Panc1 (cell line): ENCODE results near the gene IL1A. TPM values are rescaled to one million over a fixed set of nuclear protein-coding genes. Genes with fewer than 3 reads are reported as not detected.

Experiments used
- ATAC-seq: fragments of 200-7000 bp; cut with Tn5 transposase; 2 replicates; pipeline ENCODE4 v1.9.1; 2020; ENCODE audit warnings: mild to moderate bottlenecking, moderate library complexity
- BruUV-seq: library from RNA; stranded (reverse); fragments of 400-500 nt; replicated peaks from 2 replicates; lab custom pipeline; 2021; lab: Mats Ljungman, UMichigan
- CTCF ChIA-PET: fragments of 300-600 bp; sonication (Branson Sonifier 250); formaldehyde crosslinking; loops from one replicate; lab custom pipeline; 2022; ENCODE audit warnings: antibody characterized with exemption; lab: Charles Lee
- POLR2A ChIA-PET: fragments of 300-600 bp; sonication (Branson Sonifier 250); formaldehyde crosslinking; loops from one replicate; lab custom pipeline; 2022; ENCODE audit warnings: antibody characterized with exemption; lab: Charles Lee
- DNase-seq: peaks from one replicate; pipeline ENCODE4 v3.0.0-alpha.2; 2010; ENCODE audit warnings: low read depth, low spot score
- H3K27ac ChIP-seq: 2 replicates; pipeline ENCODE4 v1.5.1; 2011; ENCODE audit warnings: mild to moderate bottlenecking, low read length, inconsistent platforms
- H3K27me3 ChIP-seq: fragments of 200-500 bp; sonication (Bioruptor generic); 2 replicates; pipeline ENCODE4 v1.6.0; 2014; ENCODE audit warnings: low read length, inconsistent platforms; ENCODE audit not compliant: control insufficient read depth, insufficient read depth
- H3K36me3 ChIP-seq: fragments of 200-500 bp; sonication (Bioruptor generic); 2 replicates; pipeline ENCODE4 v1.5.1; 2014; ENCODE audit warnings: inconsistent platforms, mild to moderate bottlenecking, low read length, moderate library complexity; ENCODE audit not compliant: control insufficient read depth, insufficient read depth
- H3K4me1 ChIP-seq: 2 replicates; pipeline ENCODE4 v1.5.1; 2011; ENCODE audit warnings: inconsistent platforms, mild to moderate bottlenecking, low read length, moderate library complexity; ENCODE audit not compliant: control insufficient read depth, insufficient read depth
- H3K4me3 ChIP-seq, 2 experiments: 2 replicates each; pipeline ENCODE4 v1.5.1; 2011 to 2012; ENCODE audit warnings: low read depth in 2 of 2, low read length in 2 of 2, mild to moderate bottlenecking in 2 of 2, inconsistent platforms in 1 of 2, moderate library complexity in 1 of 2
- H3K9me3 ChIP-seq: fragments of 200-500 bp; sonication (Bioruptor generic); 2 replicates; pipeline ENCODE4 v1.5.1; 2014; ENCODE audit warnings: low read depth, mild to moderate bottlenecking, inconsistent platforms, low read length, moderate library complexity; ENCODE audit not compliant: control insufficient read depth, insufficient read depth
- POLR2AphosphoS5 ChIP-seq: IDR thresholded peaks from 2 replicates; pipeline ENCODE4 v1.6.1; 2012; ENCODE audit warnings: mild to moderate bottlenecking, low read depth, low read length, moderate library complexity
- SIN3A ChIP-seq: IDR thresholded peaks from 2 replicates; pipeline ENCODE4 v1.6.1; 2012; ENCODE audit warnings: low read depth, mild to moderate bottlenecking, low read length, moderate library complexity, borderline replicate concordance; ENCODE audit not compliant: insufficient read depth
- TCF7L2 ChIP-seq: IDR thresholded peaks from 2 replicates; pipeline ENCODE4 v1.6.1; 2011; ENCODE audit warnings: mild to moderate bottlenecking, low read depth, low read length, inconsistent platforms
- in situ Hi-C: cut with HindIII; loops from 2 replicates; pipeline ENCODE4 v1.10.0; 2016; ENCODE audit warnings: low sequenced_read_pairs, low pct_unique_long_range_greater_than_20kb
- intact Hi-C: fragments of 100-400 bp; cut with micrococcal nuclease; formaldehyde crosslinking; loops from one replicate; pipeline ENCODE4 v1.10.0; 2022; ENCODE audit not compliant: unreplicated experiment
- total RNA-seq: library from RNA; stranded (reverse); gene quantifications from one replicate; pipeline ENCODE4 v1.2.1, GENCODE V29; 2021; ENCODE audit not compliant: unreplicated experiment
- TF ChIP-seq, protein P1 (sequence below): fragments of 450-650 bp; IDR thresholded peaks from 2 replicates; pipeline ENCODE4 v1.5.1; 2017; ENCODE audit warnings: mild to moderate bottlenecking
- TF ChIP-seq, protein P2 (sequence below), 2 experiments: IDR thresholded peaks; 2 replicates each; pipeline ENCODE4 v1.6.1; 2011 to 2012; ENCODE audit warnings: low read depth in 2 of 2, control low read depth in 1 of 2, low read length in 1 of 2, mild to moderate bottlenecking in 1 of 2, moderate library complexity in 1 of 2; ENCODE audit not compliant: insufficient read depth in 1 of 2

Gene IL1A
- total RNA-seq, 1 experiment from 2014 or later = not detected

DNA sequence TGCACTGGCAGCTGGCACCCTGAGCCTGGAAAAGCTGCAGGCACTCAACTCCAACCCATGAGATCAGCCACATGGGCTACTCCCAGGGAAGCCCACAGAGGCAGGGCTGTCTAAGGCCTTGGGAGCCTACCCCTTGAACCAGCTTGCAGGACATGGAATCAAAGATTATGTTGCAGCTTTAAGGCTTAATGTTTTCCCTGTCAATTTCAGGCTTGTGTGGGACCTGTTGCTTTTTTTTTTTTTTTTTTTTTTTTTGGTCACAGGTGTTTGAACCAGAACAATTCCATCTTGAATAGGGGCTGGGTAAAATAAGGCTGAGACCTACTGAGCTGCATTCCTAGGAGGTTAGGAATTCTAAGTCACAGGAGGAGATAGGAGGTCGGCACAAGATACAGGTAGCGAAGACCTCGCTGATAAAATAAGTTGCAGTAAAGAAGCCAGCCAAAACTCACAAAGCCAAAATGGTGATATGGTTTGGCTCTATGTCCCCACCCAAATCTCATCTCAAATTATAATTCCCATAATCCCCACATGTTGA lies 7.5 kb upstream of the IL1A start:
- Histone ChIP-seq H3K9me3 (no peaks in the 10 kb centered on the region), H3K36me3 (no peaks in the 10 kb centered on the region), H3K4me1 (no peaks in the 10 kb centered on the region), H3K27me3 (no peaks in the 10 kb centered on the region), H3K27ac (no peak overlapping the region), H3K4me3 (no peak overlapping the region)
- CTCF ChIA-PET = no interaction called here
- TF ChIP-seq POLR2AphosphoS5 = no peak
- TF ChIP-seq, protein P1, sequence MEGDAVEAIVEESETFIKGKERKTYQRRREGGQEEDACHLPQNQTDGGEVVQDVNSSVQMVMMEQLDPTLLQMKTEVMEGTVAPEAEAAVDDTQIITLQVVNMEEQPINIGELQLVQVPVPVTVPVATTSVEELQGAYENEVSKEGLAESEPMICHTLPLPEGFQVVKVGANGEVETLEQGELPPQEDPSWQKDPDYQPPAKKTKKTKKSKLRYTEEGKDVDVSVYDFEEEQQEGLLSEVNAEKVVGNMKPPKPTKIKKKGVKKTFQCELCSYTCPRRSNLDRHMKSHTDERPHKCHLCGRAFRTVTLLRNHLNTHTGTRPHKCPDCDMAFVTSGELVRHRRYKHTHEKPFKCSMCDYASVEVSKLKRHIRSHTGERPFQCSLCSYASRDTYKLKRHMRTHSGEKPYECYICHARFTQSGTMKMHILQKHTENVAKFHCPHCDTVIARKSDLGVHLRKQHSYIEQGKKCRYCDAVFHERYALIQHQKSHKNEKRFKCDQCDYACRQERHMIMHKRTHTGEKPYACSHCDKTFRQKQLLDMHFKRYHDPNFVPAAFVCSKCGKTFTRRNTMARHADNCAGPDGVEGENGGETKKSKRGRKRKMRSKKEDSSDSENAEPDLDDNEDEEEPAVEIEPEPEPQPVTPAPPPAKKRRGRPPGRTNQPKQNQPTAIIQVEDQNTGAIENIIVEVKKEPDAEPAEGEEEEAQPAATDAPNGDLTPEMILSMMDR = no peak
- TF ChIP-seq TCF7L2 = no peak
- TF ChIP-seq SIN3A = no peak
- TF ChIP-seq, protein P2, sequence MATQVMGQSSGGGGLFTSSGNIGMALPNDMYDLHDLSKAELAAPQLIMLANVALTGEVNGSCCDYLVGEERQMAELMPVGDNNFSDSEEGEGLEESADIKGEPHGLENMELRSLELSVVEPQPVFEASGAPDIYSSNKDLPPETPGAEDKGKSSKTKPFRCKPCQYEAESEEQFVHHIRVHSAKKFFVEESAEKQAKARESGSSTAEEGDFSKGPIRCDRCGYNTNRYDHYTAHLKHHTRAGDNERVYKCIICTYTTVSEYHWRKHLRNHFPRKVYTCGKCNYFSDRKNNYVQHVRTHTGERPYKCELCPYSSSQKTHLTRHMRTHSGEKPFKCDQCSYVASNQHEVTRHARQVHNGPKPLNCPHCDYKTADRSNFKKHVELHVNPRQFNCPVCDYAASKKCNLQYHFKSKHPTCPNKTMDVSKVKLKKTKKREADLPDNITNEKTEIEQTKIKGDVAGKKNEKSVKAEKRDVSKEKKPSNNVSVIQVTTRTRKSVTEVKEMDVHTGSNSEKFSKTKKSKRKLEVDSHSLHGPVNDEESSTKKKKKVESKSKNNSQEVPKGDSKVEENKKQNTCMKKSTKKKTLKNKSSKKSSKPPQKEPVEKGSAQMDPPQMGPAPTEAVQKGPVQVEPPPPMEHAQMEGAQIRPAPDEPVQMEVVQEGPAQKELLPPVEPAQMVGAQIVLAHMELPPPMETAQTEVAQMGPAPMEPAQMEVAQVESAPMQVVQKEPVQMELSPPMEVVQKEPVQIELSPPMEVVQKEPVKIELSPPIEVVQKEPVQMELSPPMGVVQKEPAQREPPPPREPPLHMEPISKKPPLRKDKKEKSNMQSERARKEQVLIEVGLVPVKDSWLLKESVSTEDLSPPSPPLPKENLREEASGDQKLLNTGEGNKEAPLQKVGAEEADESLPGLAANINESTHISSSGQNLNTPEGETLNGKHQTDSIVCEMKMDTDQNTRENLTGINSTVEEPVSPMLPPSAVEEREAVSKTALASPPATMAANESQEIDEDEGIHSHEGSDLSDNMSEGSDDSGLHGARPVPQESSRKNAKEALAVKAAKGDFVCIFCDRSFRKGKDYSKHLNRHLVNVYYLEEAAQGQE (IDR thresholded peaks at IDR 0.05; ENCODE audit: insufficient read depth in 1 of 2, low read depth in 2 of 2, low read length in 1 of 2) = no peak
- BruUV-seq = no TSS peak
- no peak for DNase-seq
- intact Hi-C loops (no loop called here), in situ Hi-C loops (no loop called here)
- no peak for ATAC-seq
- POLR2A ChIA-PET = no interaction called here

DNA sequence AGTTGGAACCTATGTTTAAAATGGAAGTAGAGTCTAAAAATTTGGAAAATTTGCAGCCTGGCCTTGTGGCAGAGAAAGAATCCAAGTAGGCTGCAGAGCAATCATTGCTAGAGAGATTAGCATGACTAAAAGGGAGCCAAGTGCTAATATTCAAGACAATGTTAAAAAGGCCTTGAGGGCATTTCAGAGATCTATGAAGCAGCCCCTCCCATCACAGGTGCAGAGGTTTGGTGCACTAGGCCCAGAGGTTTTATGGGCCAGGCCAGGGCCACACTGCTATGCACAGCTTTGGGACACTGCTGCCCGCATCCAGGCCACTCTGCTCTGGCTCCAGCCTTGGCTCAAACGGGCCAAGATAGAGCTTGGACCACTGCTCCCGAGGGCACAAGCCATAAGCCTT lies 6.7 kb upstream of the IL1A start:
- CTCF ChIA-PET = interaction anchor here (0.6 kb wide), 1 partner anchor 125 kb away, joined by 5 read pairs; no protein-coding TSS in a partner anchor
- ATAC-seq = no peak
- in situ Hi-C loops = no loop called here

More for the DNA sequence above, 6.7 kb upstream of the IL1A start:
- H3K27me3 ChIP-seq = no peaks in the 10 kb centered on the region
- POLR2A ChIA-PET = no interaction called here
- H3K4me3 ChIP-seq = no peak overlapping the region
- DNase-seq = no peak
- no peaks in the 10 kb centered on the region for H3K36me3 ChIP-seq
- no peaks in the 10 kb centered on the region for H3K4me1 ChIP-seq
- no peak overlapping the region for H3K27ac ChIP-seq
- no peaks in the 10 kb centered on the region for H3K9me3 ChIP-seq
- no TSS peak for BruUV-seq
- intact Hi-C loops = no loop called here
- TF ChIP-seq SIN3A (no peak), POLR2AphosphoS5 (no peak), TCF7L2 (no peak)
- TF ChIP-seq, protein P2 (IDR thresholded peaks at IDR 0.05; ENCODE audit: insufficient read depth in 1 of 2, low read depth in 2 of 2, low read length in 1 of 2) = no peak
- TF ChIP-seq, protein P1 = no peak
